Bronchial epithelial cell (primary cell): ENCODE data around the gene TMEM256. TPM values are rescaled to one million over a fixed set of nuclear protein-coding genes. Genes with fewer than 3 reads are reported as not detected.
A peak's percentile ranks its signal among the peaks of the same experiment; 100 is the strongest.

Experiments
- DNase-seq: peaks from one replicate; pipeline ENCODE4 v3.0.0-alpha.2; 2010; ENCODE audit warnings: low read depth
- FAIRE-seq: peaks from 2 replicates; lab custom pipeline; 2011; peaks lifted over from hg19 to GRCh38; lab: Jason Lieb, UNC
- H3K27me3 ChIP-seq: 2 replicates; pipeline ENCODE4 v1.5.1; 2011; ENCODE audit warnings: low read length; ENCODE audit not compliant: control insufficient read depth, insufficient read depth
- H3K36me3 ChIP-seq: 2 replicates; pipeline ENCODE4 v1.5.1; 2011; ENCODE audit warnings: low read length; ENCODE audit not compliant: control insufficient read depth, insufficient read depth
- H3K4me3 ChIP-seq: 2 replicates; pipeline ENCODE4 v1.5.1; 2011; ENCODE audit warnings: mild to moderate bottlenecking, low read depth, low read length, control low read depth
- total RNA-seq: library from RNA; depleted of rRNA; stranded (reverse); fragments of >200 nt; gene quantifications from 2 replicates; pipeline ENCODE4 v1.2.1, GENCODE V29; 2014
- TF ChIP-seq, protein P1 (sequence below): IDR thresholded peaks from 2 replicates; pipeline ENCODE4 v1.5.1; 2011; ENCODE audit warnings: mild to moderate bottlenecking, moderate library complexity, low read length, control low read depth, inconsistent platforms; ENCODE audit not compliant: insufficient read depth, severe bottlenecking

The TMEM256 gene
- 40.3 and 67.7 TPM in 2 replicates for total RNA-seq

DNA sequence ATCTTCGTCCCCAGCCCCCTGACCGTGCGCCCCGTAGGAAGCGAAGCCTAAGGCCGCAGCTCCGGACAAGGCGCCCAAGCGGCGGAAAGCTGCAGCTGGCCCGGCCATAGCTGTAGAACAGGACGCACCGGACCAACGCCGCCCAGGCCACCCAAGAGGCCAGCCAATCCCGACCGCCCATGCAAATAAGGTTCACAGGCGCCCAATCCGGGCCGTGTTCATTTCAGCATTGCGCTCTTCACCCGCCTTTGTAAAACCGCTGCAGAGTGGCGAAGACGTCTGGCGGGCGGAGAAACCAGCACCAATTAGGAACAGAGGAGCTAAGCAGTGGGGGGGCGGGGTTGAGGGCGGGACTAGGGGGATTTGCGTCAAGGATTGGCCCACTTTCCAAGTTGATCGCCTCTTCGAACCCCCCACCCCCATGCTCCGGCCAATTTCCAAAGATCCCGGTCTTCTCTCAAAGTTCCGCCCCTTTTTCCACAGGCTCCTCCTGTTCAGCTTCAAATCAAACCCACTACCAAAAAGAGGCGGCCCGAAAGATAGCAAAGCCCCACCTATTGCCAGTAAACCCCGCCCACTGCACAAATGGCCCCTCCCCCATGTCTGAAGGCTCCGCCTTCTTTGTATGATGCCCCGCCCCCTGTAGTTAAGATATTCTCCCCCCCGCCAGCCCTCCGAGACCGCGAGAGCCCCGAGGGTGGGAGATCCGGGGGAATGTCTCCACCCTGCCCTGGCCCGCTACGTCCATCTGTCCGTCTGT is at the start of gene TMEM256:
TMEM256 (minus strand) TSS at position 121 of the 760 bp plus-strand sequence; CDS start at position 108, 13 bp downstream.
- DNase-seq (peak; percentile 96), FAIRE-seq (peak; percentile 47)
- no peaks in the 10 kb centered on the region for H3K36me3 ChIP-seq
- peak within 1 kb of the TSS; percentile 74 for H3K4me3 ChIP-seq
- TF ChIP-seq, protein P1, sequence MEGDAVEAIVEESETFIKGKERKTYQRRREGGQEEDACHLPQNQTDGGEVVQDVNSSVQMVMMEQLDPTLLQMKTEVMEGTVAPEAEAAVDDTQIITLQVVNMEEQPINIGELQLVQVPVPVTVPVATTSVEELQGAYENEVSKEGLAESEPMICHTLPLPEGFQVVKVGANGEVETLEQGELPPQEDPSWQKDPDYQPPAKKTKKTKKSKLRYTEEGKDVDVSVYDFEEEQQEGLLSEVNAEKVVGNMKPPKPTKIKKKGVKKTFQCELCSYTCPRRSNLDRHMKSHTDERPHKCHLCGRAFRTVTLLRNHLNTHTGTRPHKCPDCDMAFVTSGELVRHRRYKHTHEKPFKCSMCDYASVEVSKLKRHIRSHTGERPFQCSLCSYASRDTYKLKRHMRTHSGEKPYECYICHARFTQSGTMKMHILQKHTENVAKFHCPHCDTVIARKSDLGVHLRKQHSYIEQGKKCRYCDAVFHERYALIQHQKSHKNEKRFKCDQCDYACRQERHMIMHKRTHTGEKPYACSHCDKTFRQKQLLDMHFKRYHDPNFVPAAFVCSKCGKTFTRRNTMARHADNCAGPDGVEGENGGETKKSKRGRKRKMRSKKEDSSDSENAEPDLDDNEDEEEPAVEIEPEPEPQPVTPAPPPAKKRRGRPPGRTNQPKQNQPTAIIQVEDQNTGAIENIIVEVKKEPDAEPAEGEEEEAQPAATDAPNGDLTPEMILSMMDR, result no peak
- no peaks in the 10 kb centered on the region for H3K27me3 ChIP-seq

DNA sequence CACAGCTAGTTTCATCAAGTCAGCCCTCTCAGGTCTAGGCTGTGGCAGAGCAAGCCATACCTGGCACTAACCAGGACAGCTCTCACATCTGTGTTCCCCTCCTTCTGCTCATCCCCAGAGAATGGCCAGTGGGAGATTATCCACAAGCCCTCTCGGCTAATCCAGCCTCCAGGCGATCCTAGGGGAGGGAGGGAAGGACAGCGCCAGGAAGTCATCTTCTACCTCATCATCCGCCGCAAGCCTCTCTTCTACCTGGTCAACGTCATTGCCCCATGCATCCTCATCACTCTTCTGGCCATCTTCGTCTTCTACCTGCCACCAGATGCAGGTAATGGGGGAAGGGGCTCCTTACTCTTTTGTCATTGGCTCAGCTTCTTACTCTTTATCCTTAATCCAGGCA is 44.6 kb upstream of the TMEM256 start:
- H3K36me3 ChIP-seq, result peaks cover 1% of the 10 kb centered on the region
- FAIRE-seq (no peak), DNase-seq (no peak)

DNA sequence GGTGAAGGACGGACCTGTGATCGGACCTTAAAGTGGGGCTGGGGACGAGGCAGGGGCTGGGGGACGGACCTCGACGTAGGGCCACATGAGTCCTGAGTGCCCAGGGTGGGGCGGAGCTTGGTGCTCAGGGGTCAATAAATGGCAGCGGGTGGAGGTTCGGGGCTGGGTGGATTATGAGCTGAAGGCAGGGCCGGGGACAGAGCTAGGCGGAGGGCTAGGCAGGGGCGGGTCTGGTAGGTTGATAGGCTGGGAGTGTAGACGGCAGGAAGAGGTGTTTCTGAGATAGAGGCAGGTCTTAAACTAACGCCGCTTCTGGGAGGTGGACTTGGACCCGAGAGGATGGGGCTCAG is 41.7 kb upstream of the TMEM256 start:
- TF ChIP-seq, protein P1, result no peak
- FAIRE-seq, result no peak

More for the DNA sequence above, 44.6 kb upstream of the TMEM256 start:
- Histone ChIP-seq H3K4me3 (no peak overlapping the region), H3K27me3 (no peaks in the 10 kb centered on the region)
- TF ChIP-seq, protein P1, result no peak

DNA sequence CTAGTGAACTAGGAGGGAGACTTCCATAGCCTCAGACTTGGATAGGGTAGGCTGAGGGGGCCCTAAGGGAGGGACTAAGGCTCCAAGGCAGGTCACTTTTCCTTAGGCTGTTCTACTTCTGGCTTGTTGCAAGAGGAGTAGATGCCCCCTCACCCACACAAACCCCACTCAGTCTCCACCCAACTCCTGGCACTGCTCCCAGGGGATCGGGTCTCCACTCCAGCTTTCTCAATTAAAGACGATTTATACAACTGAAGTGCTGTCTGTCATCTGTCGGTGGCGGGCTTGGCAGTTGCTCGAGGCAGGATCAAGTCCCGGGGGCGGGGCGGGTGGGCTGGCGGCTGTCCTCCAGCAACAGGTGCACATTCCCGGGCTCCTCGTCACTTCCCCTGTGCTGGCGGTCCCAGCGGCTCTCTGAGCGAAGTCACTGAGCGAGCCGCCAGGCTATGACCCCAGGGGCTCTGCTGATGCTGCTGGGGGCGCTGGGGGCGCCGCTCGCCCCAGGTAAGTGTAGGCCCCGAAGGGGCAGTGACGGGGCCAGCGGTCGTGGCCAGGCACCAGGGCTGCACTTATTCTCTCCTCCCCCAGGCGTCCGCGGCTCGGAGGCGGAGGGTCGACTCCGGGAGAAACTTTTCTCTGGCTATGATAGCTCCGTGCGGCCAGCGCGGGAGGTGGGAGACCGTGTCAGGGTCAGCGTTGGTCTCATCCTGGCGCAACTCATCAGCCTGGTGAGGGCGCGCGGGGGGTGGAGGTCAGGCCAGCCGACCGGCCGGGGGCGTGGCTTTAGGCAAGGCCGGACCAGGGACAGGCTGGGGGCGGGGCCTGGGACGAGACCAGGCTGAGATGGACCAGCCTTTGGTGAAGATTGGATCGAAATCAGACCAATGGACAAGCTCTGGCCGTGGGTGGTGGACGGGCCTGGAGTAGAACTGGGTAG is 41.1 kb upstream of the TMEM256 start, which contains the start of gene CHRNB1:
CHRNB1 (plus strand) TSS at position 380 of the 937 bp plus-strand sequence; CDS start at position 447, 67 bp downstream.
- TF ChIP-seq, protein P1, result no peak
- DNase-seq, result peak; percentile 26
- H3K36me3 ChIP-seq, result peaks cover 2% of the 10 kb centered on the region
- H3K4me3 ChIP-seq, result peak within 1 kb of the TSS; percentile 36
- FAIRE-seq, result no peak
- no peaks in the 10 kb centered on the region for H3K27me3 ChIP-seq

More for the DNA sequence above, 41.7 kb upstream of the TMEM256 start:
- Histone ChIP-seq H3K27me3 (no peaks in the 10 kb centered on the region), H3K36me3 (peaks cover 2% of the 10 kb centered on the region), H3K4me3 (peak overlapping the region; percentile 36)
- DNase-seq, result peak; percentile 37

- Histone ChIP-seq H3K4me3 (no peak overlapping the region), H3K27me3 (no peaks in the 10 kb centered on the region), H3K36me3 (peaks cover 2% of the 10 kb centered on the region)
- FAIRE-seq (peak; percentile 80), DNase-seq (peak; percentile 95)
- TF ChIP-seq, protein P1, result no peak
Measured at GRCh38 chr17:7443499-7444485, 39.9 kb upstream of the TMEM256 start.
